ENCODE data around the gene ADH4. TPM values are rescaled to one million over a fixed set of nuclear protein-coding genes. Genes with fewer than 3 reads are reported as not detected.

Gene ADH4
- total and polyA plus RNA-seq, 2 of the 4 experiments (the other 2 are of a cell fraction): not detected

DNA sequence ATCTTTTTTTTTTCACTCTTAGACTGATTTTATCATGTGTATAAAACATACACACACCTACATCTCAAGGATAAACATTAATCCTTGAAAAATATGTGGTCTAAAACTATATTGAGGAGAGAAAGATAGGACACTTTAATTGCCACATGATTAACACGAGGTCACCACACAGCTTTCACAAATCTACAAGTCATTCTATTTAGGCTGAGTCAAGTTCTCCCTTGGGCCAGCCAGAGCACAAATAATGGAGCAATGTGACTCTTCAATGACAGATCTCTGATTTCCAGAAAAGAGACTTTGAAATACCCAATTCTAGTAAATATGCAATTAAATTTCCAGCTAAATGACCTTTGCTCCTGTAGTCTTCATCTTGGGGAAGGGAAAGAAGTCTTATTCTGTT lies 12.9 kb upstream of the ADH4 start:
- H4K8ac ChIP-seq (ENCODE audit: low read depth in 2 of 2, low read length in 2 of 2): no peak overlapping the region
- no peaks in the 10 kb centered on the region for H3K27me3 ChIP-seq (ENCODE audit: control insufficient read depth, insufficient read depth, low read length)
- no peak overlapping the region for H3K4ac ChIP-seq (ENCODE audit: low read depth, low read length)
- no peak overlapping the region for H2BK20ac ChIP-seq (ENCODE audit: low read depth, low read length)
- H3K9me3 ChIP-seq (ENCODE audit: control insufficient read depth, insufficient read depth, low read length): no peaks in the 10 kb centered on the region
- H3K79me1 ChIP-seq (ENCODE audit: low read depth in 1 of 2, low read length in 2 of 2): no peaks in the 10 kb centered on the region
- H3K4me2 ChIP-seq (ENCODE audit: low read depth, low read length): no peak overlapping the region
- H4K5ac ChIP-seq (ENCODE audit: low read depth, low read length): no peak overlapping the region
- no peak overlapping the region for H3K27ac ChIP-seq (ENCODE audit: insufficient read depth, low read length)
- intact Hi-C loops (cut with micrococcal nuclease) (no loop called here), dilution Hi-C loops (cut with HindIII; ENCODE audit: low sequenced_read_pairs, unreplicated experiment) (no loop called here), in situ Hi-C loops (cut with MboI; ENCODE audit: low sequenced_read_pairs) (no loop called here)
- H3K14ac ChIP-seq (replicated peaks; ENCODE audit: low read depth, low read length): no peak overlapping the region
- H4K20me1 ChIP-seq (ENCODE audit: insufficient read depth, low read length): no peaks in the 10 kb centered on the region
- H3K4me3 ChIP-seq (ENCODE audit: insufficient read depth, low read depth, low read length): no peak overlapping the region
- no peak overlapping the region for H2BK15ac ChIP-seq (ENCODE audit: low read depth, low read length)
- H2AK9ac ChIP-seq (replicated peaks; ENCODE audit: low read depth, low read length, poor library complexity): no peak overlapping the region
- no peak overlapping the region for H2AK5ac ChIP-seq (ENCODE audit: low read depth, low read length)
- H2AFZ ChIP-seq (replicated peaks; ENCODE audit: low read length, poor library complexity): no peak overlapping the region
- no peak overlapping the region for H3K56ac ChIP-seq (ENCODE audit: extremely low read depth, insufficient read depth, low read length)
- H3K9me1 ChIP-seq (ENCODE audit: insufficient read depth, low read length): peaks cover 3% of the 10 kb centered on the region; the same call in 1 of the 2 replicates
- H3K4me1 ChIP-seq (ENCODE audit: control insufficient read depth, insufficient read depth, low read length): peaks cover 2% of the 10 kb centered on the region; the same call in 1 of the 2 replicates
- ATAC-seq (ENCODE audit: low read depth) (no peak), DNase-seq (no peak)
- H3K23ac ChIP-seq (ENCODE audit: low read depth, low read length): no peak overlapping the region
- H2BK5ac ChIP-seq (ENCODE audit: low read depth, low read length, poor library complexity, severe bottlenecking): no peak overlapping the region
- WGBS, 2 experiments (ENCODE audit: extremely low coverage in 2 of 2, insufficient read length in 1 of 2): no CpG with 5 or more reads among the region's 1 CpG
- TF ChIP-seq POLR2A (IDR thresholded peaks at IDR 0.05; ENCODE audit: low read depth, low read length) (no peak), MAZ (IDR thresholded peaks at IDR 0.05; ENCODE audit: borderline replicate concordance, low read depth, low read length) (no peak), CHD1 (IDR thresholded peaks at IDR 0.05; ENCODE audit: low read depth, low read length) (no peak), RFX5 (IDR thresholded peaks at IDR 0.05; ENCODE audit: low read depth, low read length) (no peak), FOS (IDR thresholded peaks at IDR 0.05; ENCODE audit: low read depth, low read length) (no peak), RCOR1 (IDR thresholded peaks at IDR 0.05; ENCODE audit: insufficient replicate concordance, low read length) (no peak), MAFK (IDR thresholded peaks at IDR 0.05; ENCODE audit: low read depth, low read length) (no peak), BHLHE40 (IDR thresholded peaks at IDR 0.05; ENCODE audit: low read depth, low read length) (no peak), MXI1 (IDR thresholded peaks at IDR 0.05; ENCODE audit: borderline replicate concordance, low read depth, low read length) (no peak), NFE2L2 (IDR thresholded peaks at IDR 0.05; ENCODE audit: low read depth, low read length) (no peak), RAD21 (IDR thresholded peaks at IDR 0.05; ENCODE audit: low read length) (no peak), CEBPB (IDR thresholded peaks at IDR 0.05; ENCODE audit: low read depth, low read length) (no peak), SMC3 (IDR thresholded peaks at IDR 0.05; ENCODE audit: low read depth, low read length) (no peak)
- TF ChIP-seq, protein P1, sequence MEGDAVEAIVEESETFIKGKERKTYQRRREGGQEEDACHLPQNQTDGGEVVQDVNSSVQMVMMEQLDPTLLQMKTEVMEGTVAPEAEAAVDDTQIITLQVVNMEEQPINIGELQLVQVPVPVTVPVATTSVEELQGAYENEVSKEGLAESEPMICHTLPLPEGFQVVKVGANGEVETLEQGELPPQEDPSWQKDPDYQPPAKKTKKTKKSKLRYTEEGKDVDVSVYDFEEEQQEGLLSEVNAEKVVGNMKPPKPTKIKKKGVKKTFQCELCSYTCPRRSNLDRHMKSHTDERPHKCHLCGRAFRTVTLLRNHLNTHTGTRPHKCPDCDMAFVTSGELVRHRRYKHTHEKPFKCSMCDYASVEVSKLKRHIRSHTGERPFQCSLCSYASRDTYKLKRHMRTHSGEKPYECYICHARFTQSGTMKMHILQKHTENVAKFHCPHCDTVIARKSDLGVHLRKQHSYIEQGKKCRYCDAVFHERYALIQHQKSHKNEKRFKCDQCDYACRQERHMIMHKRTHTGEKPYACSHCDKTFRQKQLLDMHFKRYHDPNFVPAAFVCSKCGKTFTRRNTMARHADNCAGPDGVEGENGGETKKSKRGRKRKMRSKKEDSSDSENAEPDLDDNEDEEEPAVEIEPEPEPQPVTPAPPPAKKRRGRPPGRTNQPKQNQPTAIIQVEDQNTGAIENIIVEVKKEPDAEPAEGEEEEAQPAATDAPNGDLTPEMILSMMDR (conservative IDR thresholded peaks at IDR 0.05; ENCODE audit: low read depth, low read length): no peak
- TF ChIP-seq, protein P2, sequence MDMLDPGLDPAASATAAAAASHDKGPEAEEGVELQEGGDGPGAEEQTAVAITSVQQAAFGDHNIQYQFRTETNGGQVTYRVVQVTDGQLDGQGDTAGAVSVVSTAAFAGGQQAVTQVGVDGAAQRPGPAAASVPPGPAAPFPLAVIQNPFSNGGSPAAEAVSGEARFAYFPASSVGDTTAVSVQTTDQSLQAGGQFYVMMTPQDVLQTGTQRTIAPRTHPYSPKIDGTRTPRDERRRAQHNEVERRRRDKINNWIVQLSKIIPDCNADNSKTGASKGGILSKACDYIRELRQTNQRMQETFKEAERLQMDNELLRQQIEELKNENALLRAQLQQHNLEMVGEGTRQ (IDR thresholded peaks at IDR 0.05; ENCODE audit: low read depth, low read length): no peak
- TF ChIP-seq, protein P3, sequence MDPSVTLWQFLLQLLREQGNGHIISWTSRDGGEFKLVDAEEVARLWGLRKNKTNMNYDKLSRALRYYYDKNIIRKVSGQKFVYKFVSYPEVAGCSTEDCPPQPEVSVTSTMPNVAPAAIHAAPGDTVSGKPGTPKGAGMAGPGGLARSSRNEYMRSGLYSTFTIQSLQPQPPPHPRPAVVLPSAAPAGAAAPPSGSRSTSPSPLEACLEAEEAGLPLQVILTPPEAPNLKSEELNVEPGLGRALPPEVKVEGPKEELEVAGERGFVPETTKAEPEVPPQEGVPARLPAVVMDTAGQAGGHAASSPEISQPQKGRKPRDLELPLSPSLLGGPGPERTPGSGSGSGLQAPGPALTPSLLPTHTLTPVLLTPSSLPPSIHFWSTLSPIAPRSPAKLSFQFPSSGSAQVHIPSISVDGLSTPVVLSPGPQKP (IDR thresholded peaks at IDR 0.05; ENCODE audit: borderline replicate concordance, low read depth, low read length): no peak
- no peak overlapping the region for H3K18ac ChIP-seq (ENCODE audit: low read depth, low read length)
- BruUV-seq (replicated peaks): no TSS peak
- no peak overlapping the region for H3K9ac ChIP-seq (ENCODE audit: low read depth, low read length)
- no peak overlapping the region for H2BK120ac ChIP-seq (ENCODE audit: low read depth, low read length)
- H3K36me3 ChIP-seq (ENCODE audit: control insufficient read depth, insufficient read depth, low read length): no peaks in the 10 kb centered on the region
- no peak overlapping the region for H4K91ac ChIP-seq (ENCODE audit: insufficient read depth, low read depth, low read length)
- CTCF ChIA-PET: no interaction called here
- POLR2A ChIA-PET (ENCODE audit: unreplicated experiment): no interaction called here

Measured in IMR-90 (cell line).